ENCODE results near the gene KRTAP12-2.

DNA sequence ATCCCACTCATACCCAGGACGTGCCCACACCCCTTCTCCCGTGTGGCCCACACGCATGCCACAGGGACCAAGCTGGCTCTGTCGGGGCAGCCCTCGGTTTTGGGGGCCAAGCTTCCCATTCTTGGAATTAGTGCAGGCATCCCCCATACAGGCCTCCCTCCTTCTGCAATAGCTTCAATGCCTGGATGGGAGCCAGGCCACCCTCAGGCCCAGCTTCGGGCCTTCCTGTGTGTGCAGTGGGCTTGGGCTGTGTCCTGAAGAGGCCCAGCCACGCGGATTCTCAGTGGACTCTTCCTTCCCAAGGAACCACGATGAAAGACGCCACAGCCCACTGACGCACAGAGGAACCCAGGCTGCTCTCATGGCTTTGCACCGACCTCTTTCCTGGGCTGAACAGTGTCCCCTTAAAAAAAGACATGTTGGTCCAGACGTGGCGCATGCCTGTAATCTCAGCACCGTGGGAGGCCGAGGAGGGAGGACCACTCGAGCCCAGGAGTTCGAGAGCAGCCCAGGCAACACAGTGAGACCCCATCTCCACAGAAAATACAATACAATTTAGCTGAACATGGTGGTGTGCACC lies 17.1 kb downstream of the KRTAP12-2 start:
- no peak for TF ChIP-seq POLR2A (IDR thresholded peaks at IDR 0.05; ENCODE audit: low read depth, low read length)
- TF ChIP-seq EZH2 (IDR thresholded peaks at IDR 0.05; ENCODE audit: borderline replicate concordance, low read depth, low read length, severe bottlenecking) = no peak
- TF ChIP-seq, protein P1, sequence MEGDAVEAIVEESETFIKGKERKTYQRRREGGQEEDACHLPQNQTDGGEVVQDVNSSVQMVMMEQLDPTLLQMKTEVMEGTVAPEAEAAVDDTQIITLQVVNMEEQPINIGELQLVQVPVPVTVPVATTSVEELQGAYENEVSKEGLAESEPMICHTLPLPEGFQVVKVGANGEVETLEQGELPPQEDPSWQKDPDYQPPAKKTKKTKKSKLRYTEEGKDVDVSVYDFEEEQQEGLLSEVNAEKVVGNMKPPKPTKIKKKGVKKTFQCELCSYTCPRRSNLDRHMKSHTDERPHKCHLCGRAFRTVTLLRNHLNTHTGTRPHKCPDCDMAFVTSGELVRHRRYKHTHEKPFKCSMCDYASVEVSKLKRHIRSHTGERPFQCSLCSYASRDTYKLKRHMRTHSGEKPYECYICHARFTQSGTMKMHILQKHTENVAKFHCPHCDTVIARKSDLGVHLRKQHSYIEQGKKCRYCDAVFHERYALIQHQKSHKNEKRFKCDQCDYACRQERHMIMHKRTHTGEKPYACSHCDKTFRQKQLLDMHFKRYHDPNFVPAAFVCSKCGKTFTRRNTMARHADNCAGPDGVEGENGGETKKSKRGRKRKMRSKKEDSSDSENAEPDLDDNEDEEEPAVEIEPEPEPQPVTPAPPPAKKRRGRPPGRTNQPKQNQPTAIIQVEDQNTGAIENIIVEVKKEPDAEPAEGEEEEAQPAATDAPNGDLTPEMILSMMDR (IDR thresholded peaks at IDR 0.05; ENCODE audit: extremely low read depth in 1 of 2, insufficient read depth in 1 of 2, low read depth in 1 of 2, low read length in 2 of 2) = no peak
- no peak for TF ChIP-seq JUN (IDR thresholded peaks at IDR 0.05; ENCODE audit: borderline replicate concordance, insufficient read depth, insufficient read length, low read depth)
- no peak for TF ChIP-seq POLR2AphosphoS5 (IDR thresholded peaks at IDR 0.05; ENCODE audit: insufficient read depth, low read depth, low read length)
- no peak for TF ChIP-seq MYC (IDR thresholded peaks at IDR 0.05; ENCODE audit: low read depth, low read length)
- no peak for TF ChIP-seq FOS (IDR thresholded peaks at IDR 0.05; ENCODE audit: borderline replicate concordance, insufficient read depth, low read length)
- TF ChIP-seq, protein P2, sequence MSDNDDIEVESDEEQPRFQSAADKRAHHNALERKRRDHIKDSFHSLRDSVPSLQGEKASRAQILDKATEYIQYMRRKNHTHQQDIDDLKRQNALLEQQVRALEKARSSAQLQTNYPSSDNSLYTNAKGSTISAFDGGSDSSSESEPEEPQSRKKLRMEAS (IDR thresholded peaks at IDR 0.05; ENCODE audit: insufficient read depth, insufficient read length) = no peak
- TF ChIP-seq GATA2 (IDR thresholded peaks at IDR 0.05; ENCODE audit: insufficient read depth, insufficient read length, low read depth, low read length) = no peak

All from endothelial cell of umbilical vein (primary cell).